DND-41 (cell line): ENCODE data around the gene TMEM45A.
"Not testable (repeated sequence)": the region's sequence is repeated elsewhere in the genome, so short reads cannot be mapped to it uniquely, and the experiment has no call there.

Experiments used
- ATAC-seq: fragments of 200-7000 bp; cut with Tn5 transposase; 3 replicates; pipeline ENCODE4 v1.9.1; 2021; ENCODE audit warnings: low read depth; ENCODE audit not compliant: insufficient read depth
- DNase-seq: peaks from one replicate; pipeline ENCODE4 v3.0.0-alpha.2; 2020
- H2AFZ ChIP-seq: 2 replicates; pipeline ENCODE4 v1.6.0; 2012; ENCODE audit warnings: low read depth, low read length
- H3K27ac ChIP-seq: 2 replicates; pipeline ENCODE4 v1.5.1; 2012; ENCODE audit warnings: low read length, inconsistent platforms
- H3K27me3 ChIP-seq: fragments of 200-600 bp; sonication (generic); 2 replicates; pipeline ENCODE4 v1.6.0; 2012; ENCODE audit warnings: low read length, mild to moderate bottlenecking, inconsistent platforms; ENCODE audit not compliant: insufficient read depth, poor library complexity
- H3K36me3 ChIP-seq: 2 replicates; pipeline ENCODE4 v1.5.1; 2012; ENCODE audit warnings: low read length, inconsistent platforms; ENCODE audit not compliant: insufficient read depth
- H3K4me1 ChIP-seq: 2 replicates; pipeline ENCODE4 v1.5.1; 2012; ENCODE audit warnings: mild to moderate bottlenecking, low read length; ENCODE audit not compliant: insufficient read depth
- H3K4me2 ChIP-seq: 2 replicates; pipeline ENCODE4 v1.6.0; 2012; ENCODE audit warnings: mild to moderate bottlenecking, moderate library complexity, low read length, inconsistent platforms; ENCODE audit not compliant: insufficient read depth
- H3K4me3 ChIP-seq, 2 experiments: fragments of 200-600 bp in 1 of 2; shearing (Covaris generic) in 1 of 2; 2 replicates each; pipeline ENCODE4 v1.5.1; 2012 to 2016; ENCODE audit warnings: inconsistent platforms in 2 of 2, low read length in 2 of 2, mild to moderate bottlenecking in 2 of 2, low read depth in 1 of 2, moderate library complexity in 1 of 2
- H3K79me2 ChIP-seq: 2 replicates; pipeline ENCODE4 v1.6.0; 2012; ENCODE audit warnings: low read length, inconsistent platforms; ENCODE audit not compliant: insufficient read depth
- H3K9ac ChIP-seq: 2 replicates; pipeline ENCODE4 v1.6.0; 2012; ENCODE audit warnings: low read depth, mild to moderate bottlenecking, inconsistent platforms, low read length, moderate library complexity
- H3K9me3 ChIP-seq: 2 replicates; pipeline ENCODE4 v1.5.1; 2012; ENCODE audit warnings: low read length, moderate library complexity, mild to moderate bottlenecking, inconsistent platforms; ENCODE audit not compliant: insufficient read depth, severe bottlenecking
- H4K20me1 ChIP-seq: 2 replicates; pipeline ENCODE4 v1.6.0; 2012; ENCODE audit warnings: low read length; ENCODE audit not compliant: insufficient read depth
- EZH2 ChIP-seq: IDR thresholded peaks from 3 replicates; pipeline ENCODE4 v1.6.1; 2012; ENCODE audit warnings: borderline replicate concordance, low read depth, mild to moderate bottlenecking, moderate library complexity, low read length, inconsistent platforms; ENCODE audit not compliant: severe bottlenecking
- TF ChIP-seq, protein P1 (sequence below): IDR thresholded peaks from 2 replicates; pipeline ENCODE4 v1.5.1; 2012; ENCODE audit warnings: borderline replicate concordance, low read length, moderate library complexity, mild to moderate bottlenecking; ENCODE audit not compliant: poor library complexity, severe bottlenecking; ENCODE audit errors: extremely low read depth

TMEM45A gene

DNA sequence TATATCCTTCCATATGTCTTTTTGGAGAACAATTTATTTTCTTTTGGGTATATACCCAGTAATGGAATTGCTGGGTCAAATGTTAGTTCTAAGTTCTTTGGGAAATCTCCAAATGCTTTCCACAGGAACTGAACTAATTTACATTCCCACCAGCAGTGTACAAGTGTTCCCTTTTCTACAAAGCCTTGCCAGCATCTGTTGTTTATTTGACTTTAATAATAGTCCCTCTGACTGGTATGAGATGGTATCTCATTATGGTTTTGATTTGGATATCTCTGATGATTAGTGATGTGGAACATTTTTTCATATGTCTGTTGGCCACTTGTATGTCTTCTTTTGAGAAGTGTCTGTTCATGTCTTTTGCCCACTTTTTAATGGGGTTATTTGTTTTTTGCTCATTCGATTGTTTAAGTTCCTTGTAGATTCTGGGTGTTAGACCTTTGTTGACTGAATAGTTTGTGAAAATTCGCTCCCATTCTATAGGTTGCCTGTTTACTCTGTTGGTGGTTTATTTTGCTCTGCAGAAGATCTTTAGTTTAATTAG is 48.4 kb downstream of the TMEM45A start:
- Histone ChIP-seq H3K27me3 (no peaks in the 10 kb centered on the region), H2AFZ (no peak overlapping the region), H3K4me1 (no peaks in the 10 kb centered on the region), H3K36me3 (no peaks in the 10 kb centered on the region), H4K20me1 (no peaks in the 10 kb centered on the region), H3K27ac (no peak overlapping the region), H3K9ac (no peak overlapping the region), H3K4me3 (no peak overlapping the region), H3K9me3 (no peaks in the 10 kb centered on the region), H3K4me2 (no peak overlapping the region), H3K79me2 (no peaks in the 10 kb centered on the region)
- TF ChIP-seq, protein P1, sequence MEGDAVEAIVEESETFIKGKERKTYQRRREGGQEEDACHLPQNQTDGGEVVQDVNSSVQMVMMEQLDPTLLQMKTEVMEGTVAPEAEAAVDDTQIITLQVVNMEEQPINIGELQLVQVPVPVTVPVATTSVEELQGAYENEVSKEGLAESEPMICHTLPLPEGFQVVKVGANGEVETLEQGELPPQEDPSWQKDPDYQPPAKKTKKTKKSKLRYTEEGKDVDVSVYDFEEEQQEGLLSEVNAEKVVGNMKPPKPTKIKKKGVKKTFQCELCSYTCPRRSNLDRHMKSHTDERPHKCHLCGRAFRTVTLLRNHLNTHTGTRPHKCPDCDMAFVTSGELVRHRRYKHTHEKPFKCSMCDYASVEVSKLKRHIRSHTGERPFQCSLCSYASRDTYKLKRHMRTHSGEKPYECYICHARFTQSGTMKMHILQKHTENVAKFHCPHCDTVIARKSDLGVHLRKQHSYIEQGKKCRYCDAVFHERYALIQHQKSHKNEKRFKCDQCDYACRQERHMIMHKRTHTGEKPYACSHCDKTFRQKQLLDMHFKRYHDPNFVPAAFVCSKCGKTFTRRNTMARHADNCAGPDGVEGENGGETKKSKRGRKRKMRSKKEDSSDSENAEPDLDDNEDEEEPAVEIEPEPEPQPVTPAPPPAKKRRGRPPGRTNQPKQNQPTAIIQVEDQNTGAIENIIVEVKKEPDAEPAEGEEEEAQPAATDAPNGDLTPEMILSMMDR, result no peak
- no peak for TF ChIP-seq EZH2
- ATAC-seq (no peak), DNase-seq (no peak)

DNA sequence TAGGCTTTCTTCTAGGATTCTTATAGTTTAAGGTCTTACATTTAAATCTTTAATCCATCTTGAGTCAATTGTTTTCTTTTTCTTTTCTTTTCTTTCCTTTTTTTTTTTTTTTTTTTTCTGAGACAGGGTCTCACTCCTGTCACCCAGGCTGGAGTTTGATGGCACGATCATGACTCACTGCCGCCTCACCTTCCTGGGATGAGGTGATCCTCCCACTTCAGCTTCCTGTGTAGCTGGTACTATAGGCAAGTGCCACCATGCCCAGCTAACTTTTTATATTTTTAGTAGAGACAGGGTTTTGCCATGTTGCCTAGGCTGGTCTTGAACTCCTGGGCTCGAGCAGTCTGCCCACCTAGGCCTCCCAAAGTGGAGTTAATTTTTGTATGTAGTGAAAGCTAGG is 49.0 kb downstream of the TMEM45A start:
- H3K9ac ChIP-seq, H3K4me2 ChIP-seq, H3K36me3 ChIP-seq, ATAC-seq, H4K20me1 ChIP-seq, DNase-seq, H3K4me1 ChIP-seq, H3K4me3 ChIP-seq, H3K9me3 ChIP-seq, H2AFZ ChIP-seq, H3K79me2 ChIP-seq, H3K27me3 ChIP-seq, H3K27ac ChIP-seq: not testable (repeated sequence)

DNA sequence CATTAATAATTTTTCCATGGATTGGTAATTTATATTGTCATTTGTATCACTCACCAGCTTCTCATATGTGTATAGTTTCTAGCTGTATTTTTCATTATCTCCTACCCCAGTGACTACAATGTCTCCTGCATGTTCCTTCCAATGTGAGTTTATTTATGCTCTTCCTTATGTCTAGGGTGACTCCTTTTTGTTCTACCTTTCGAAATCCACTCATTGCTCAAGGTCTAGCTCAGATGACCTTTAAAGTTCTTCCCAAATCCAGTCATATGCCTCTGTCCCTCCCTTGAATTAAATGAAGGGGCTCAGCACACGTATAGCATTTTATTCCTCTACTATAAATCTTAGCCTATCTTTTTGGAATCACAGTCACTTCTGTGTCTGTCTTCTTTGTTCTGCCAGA is 53.0 kb downstream of the TMEM45A start:
- Histone ChIP-seq H3K4me2 (no peak overlapping the region), H3K27ac (no peak overlapping the region), H3K9me3 (no peaks in the 10 kb centered on the region), H3K27me3 (no peaks in the 10 kb centered on the region), H3K79me2 (no peaks in the 10 kb centered on the region), H3K9ac (no peak overlapping the region), H2AFZ (no peak overlapping the region), H4K20me1 (no peaks in the 10 kb centered on the region), H3K4me1 (no peaks in the 10 kb centered on the region), H3K4me3 (no peak overlapping the region), H3K36me3 (no peaks in the 10 kb centered on the region)
- ATAC-seq (no peak), DNase-seq (no peak)
- no peak for TF ChIP-seq EZH2
- TF ChIP-seq, protein P1, result no peak

DNA sequence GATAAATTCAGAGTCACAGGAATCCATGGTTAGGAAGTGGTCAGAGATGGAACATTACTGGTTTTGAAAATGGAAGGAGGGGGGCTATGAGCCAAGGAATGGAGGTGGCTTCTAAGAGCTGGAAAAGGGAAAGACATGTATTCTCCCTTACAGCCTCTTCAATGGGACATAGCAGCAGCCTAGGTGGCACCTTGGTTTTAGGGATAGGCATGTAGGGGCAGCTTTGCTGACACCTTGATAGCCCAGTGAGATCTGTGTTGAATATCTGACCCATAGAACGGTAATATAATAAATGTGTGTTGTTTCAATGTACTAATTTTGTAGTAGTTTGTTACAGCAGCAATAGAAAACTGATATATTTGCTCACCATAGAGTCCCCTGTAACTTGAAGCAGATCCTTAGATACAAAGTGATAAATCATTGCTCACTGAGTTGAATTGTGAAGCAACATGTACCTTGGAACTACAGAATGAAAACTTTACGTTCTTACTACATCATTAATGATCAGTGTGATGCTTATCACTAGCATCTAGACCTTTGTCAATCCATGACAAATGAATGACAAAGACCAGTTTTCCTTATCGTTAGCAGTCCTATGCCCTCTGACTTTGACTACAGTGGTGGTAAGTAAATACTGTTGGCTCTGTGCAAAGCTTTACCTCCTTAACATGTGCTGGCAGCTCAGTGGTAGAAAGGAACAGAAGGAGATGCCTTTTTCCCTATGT is 53.8 kb downstream of the TMEM45A start:
- Histone ChIP-seq H3K27me3 (no peaks in the 10 kb centered on the region), H3K9ac (no peak overlapping the region), H2AFZ (no peak overlapping the region), H3K4me2 (no peak overlapping the region), H3K36me3 (no peaks in the 10 kb centered on the region), H3K27ac (no peak overlapping the region), H3K79me2 (no peaks in the 10 kb centered on the region), H3K4me3 (no peak overlapping the region), H3K9me3 (no peaks in the 10 kb centered on the region), H3K4me1 (no peaks in the 10 kb centered on the region), H4K20me1 (no peaks in the 10 kb centered on the region)
- DNase-seq (no peak), ATAC-seq (no peak)
- TF ChIP-seq, protein P1, result no peak
- no peak for TF ChIP-seq EZH2
